GM18907 (cell line): ENCODE data around the gene SDE2.
"Not testable (repeated sequence)": the region's sequence is repeated elsewhere in the genome, so short reads cannot be mapped to it uniquely, and the experiment has no call there.

Experiments used
- ATAC-seq: cut with Tn5 transposase; IDR thresholded peaks from one replicate; pipeline ENCODE4 v1.9.1; 2021; ENCODE audit warnings: mild to moderate bottlenecking, moderate library complexity; ENCODE audit not compliant: unreplicated experiment

SDE2 gene

DNA sequence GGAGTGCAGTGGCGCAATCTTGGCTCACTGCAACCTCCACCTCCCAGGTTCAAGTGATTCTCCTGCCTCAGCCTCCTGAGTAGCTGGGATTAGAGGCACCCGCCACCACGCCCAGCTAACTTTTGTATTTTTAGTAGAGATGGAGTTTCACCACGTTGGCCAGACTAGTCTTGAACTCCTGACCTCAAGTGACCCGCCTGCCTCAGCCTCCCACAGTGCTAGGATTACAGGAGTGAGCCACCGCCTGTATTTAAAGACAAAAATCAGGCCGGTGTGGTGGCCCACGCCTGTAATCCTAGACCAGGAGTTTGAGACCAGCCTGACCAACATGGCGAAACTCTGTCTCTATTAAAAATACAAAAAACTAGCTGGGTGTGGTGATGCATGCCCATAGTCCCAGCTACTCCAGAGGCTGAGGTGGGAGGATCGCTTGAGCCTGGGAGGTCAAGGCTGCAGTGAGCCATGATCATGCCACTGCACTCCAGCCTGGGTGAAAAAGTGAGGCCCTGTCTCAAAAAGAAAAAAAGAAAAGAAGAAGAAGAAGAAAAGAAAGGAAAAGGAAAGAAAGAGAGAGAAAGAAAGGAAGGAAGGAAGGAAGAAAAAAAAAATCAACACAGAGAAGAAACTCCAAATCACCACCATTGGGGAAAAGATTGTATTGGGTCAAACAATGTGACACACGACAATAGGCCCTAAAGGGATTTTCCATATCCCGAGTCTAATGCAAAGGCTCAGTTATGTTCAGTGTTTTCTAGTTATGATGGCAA, 8.2 kb upstream of the SDE2 start:
- ATAC-seq = not testable (repeated sequence)

DNA sequence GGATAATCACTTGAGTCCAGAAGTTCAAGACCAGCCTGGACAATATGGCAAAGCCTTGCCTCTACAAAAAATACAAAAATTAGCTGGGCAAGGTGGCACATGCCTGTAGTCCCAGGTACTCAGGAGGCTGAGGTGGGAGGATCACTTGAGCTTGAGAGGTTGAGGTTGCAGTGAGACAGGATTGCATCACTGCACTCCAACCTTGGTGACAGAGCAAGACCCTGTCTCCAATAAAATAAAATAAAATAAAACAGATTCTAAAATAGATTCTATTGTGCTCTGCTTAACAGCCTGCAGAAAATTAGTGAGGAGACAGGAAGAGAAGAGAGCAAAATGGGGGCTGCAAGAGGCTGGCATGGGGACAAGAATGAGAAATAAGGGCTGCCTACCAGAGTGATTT, 7.5 kb upstream of the SDE2 start:
- no peak for ATAC-seq

DNA sequence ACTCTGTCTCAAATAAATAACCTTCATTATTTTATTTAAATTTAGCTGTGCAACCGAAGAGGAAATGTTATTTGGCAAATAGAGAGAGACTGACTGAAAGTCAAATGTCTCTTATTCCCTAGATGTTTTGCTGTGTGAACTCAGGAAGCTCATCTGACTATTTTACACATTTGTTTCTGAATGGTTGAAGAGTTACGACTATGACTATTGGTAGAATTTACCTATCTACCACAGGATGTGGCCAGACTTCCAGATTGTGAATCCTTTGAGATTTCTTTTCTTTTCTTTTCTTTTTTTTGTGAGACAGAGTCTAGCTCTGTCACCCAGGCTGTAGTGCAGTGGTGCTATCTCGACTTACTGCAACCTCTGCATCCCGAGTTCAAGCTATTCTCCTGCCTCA, 5.3 kb upstream of the SDE2 start:
- ATAC-seq = peak; percentile 22

DNA sequence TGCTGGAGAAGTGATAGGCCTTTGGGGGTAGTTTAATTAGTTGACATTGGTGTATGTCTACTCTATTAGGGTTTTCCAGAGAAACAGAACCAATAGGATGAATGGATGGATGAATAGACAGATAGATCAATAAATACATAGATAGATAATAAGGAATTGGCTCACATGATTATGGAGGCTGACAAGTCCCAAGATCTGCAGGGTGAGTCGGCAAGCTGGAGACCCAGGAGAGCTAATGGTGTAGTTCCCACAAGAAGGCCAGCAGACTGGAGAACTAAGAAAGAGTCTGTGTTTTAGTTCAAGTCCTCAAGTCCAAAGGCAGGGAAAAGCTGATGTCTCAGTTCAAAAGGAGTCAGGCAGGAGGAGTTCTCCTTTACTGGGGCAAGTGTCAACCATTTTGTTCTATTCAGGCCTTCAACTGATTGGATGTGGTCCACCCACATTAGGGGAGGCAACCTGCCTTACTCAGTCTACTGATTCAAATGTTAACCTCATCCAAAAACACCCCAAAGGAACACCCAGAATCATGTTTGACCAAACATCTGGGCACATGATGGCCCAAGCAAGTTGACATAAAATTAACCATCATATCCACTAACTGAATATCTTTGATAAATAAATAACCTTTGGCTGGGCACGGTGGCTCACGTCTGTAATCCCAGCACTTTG, 4.5 kb upstream of the SDE2 start:
- no peak for ATAC-seq

DNA sequence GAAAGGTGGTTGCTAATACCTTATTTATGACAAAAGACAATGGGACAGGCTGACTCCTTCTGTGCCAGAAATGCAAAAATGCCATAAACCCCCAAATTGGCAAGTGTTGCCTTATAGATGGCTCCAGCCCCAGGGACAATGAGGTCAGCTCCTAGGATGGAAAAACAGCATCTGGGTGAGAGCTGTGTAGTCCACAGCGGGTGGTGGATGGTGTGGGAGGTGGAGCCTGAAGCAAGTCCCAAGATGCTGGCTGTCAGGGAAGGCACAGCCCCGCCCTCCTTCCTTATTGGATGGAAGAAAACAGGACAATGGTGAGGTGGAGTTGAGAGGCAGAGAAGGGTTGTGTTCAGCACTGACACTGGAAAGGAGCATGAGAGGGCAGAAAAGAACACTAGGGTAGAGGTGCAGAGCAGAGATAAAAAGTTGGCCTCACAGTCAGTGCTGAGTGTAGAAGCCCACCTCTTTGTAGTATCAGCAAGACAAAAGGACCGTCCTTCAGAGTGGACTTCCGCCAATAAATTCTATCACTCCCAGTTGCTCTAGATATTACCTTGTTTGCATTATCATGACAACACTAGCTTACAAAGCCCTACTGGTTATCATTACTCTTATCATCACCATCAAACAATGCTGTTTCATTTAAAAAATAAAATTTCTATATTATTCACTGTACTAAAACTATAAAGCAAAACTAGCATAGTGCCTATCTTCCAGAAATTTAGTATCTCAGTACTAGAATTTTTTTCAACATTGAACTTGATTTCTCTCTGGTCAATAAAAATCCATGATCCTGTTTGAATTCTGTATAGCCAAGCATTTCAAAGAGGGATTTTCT, 3.7 kb upstream of the SDE2 start:
- no peak for ATAC-seq

DNA sequence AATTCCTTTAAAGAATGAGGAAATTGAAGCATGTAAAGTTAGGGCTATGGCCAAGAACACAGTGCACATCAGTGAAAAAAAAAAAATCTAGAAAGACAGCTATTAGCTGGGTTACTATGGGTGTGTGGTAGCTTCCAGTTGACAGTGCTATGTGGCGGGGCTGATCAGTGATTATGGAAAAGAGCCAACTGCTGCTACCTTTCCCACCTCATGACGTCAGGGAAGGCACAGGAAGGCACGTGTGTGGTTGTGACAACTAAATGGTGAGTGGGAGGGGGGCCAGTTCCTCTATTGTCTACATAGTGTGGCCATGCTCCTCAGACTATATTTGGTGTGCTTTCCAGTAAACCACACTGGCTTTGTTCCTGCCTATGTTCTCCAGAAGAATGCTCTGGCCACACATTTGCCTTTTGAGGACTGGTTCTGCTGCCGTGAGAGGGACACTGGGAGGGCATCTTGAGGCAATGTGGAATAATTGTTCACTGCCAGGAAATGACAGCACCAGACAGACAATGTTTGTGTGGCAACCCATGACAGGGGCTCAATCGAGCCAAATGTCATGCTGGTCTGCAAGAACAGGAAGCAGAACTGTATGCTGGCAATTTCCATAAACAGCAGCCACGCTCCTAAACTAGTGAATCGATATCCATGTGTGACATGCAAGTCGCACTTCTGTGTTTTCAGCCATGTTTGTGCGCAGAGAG, 3.0 kb upstream of the SDE2 start:
- ATAC-seq = peak; percentile 31

GRCh38 chr1:226001088-226001487, 1.9 kb upstream of the SDE2 start:
- no peak for ATAC-seq

DNA sequence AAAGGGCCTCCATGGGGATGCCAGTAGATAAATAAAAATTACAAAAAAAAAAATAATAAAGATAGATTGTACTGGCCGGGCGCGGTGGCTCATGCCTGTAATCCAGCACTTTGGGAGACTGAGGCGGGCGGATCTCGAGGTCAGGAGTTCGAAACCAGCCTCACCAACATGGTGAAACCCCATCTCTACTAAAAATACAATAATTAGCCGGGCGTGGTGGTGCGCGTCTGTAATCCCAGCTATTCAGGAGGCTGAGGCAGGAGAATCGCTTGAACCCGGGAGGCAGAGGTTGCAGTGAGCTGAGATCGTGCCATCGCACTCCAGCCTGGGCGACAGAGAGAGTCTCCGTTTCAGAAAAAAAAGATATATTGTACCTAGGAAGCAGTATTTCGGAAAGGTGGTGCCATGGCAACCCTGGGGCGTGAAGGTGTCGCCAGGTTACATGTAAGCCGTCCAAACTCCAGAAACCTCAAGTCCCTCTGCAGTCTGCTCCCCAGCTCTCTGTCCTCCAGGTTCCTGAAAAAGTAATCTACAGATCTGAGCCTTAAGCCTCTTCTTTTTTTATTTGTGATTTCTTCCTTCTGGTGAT, 1.4 kb upstream of the SDE2 start:
- not testable (repeated sequence) for ATAC-seq

DNA sequence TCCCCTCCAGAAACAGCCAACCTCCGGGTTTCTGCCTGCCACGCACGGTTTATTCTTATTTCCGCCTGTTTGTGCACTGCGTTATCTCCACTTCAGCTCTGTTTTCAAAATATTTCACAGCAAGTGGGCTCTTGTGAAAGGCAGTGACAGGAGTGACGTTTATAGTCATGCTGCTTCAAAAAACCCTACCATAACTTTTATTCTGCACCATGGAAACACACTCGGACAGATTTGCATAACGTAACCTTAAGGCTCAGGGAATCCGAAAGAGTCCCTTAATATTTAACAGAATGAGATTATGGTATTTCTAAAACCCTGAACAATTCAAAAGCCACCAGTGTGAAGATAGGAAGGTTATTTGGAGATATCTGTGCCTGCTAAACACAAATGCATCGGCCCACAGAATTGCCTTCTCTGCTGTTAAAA, 782 bp upstream of the SDE2 start:
- ATAC-seq = peak; percentile 42

DNA sequence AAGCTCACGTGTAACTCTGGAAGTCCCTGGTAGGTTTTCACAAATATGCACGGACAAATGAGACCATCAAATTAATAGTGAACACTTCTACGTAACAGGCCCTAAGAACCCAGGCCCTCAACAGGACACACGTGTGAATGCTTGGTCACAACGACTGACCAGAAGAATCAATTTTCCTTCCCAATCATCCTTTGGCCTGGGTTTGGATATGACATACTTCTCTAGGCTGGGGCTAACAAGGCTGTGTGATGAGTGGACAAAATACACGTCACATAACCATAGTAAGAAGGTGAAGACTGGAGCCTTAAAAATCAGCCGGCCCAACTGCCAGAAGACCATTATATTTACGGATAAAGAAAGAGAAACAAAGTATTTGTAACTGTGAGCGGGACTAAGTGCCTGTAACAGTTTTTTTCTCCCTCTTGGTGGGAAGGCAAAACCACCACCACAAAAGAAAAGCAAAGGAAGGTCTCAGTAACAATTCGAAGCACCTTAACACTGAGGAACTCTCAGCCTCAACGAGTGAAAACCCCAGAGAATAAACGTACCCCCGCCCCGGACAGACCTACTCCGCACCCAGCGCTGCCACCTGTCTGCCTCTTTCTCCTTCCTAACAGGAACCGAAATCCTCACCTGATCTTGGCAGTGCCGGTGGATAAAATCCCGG, 450 bp downstream of the SDE2 start:
- ATAC-seq = peak; percentile 8

- ATAC-seq = no peak
These were observed 2.1 kb downstream of the SDE2 start for GRCh38 chr1:225996946-225997545.

DNA sequence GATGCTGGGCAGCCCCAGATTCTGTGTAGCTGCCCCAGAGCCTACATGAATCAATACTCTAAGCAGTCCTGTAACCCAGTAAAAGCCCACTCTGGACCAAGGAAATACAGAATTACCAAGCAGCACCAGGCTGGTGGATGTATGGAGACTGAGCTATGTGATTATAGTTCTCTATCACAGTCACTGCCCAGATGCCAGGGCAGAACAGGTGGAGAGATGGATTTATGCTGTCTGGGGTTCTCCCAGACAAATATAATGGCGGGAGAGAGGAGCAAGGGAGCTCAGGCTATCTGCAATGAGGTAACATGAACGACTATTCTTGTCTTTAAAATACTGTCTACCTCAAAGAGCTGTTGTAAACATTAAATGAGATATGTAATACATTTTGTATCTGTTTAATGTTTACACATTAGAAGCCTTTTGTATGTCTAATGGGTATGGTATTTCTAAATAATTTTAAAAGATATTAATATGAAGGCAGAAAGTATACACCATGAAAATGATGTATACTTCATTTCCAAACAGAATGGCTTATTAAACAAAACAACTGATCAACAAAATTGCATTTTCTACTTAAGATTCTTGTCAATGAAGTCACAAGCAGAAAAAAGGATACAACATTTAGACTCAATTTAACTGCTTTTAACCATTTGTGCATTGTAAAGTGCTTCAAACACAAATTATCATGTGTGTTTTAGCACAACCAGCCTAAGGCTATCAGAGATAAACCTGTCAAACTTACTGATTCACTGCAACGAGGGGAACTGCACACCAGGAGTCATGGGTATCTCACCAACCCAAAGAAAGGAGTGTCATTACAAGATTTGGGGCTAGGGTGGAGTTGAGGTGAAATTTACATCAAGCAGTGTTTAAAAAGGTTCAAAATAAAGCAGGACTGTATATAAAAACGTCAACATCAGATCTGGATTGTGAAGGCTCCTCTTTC, 3.0 kb downstream of the SDE2 start:
- ATAC-seq = no peak

GRCh38 chr1:225990705-225991464, 8.3 kb downstream of the SDE2 start:
- no peak for ATAC-seq

DNA sequence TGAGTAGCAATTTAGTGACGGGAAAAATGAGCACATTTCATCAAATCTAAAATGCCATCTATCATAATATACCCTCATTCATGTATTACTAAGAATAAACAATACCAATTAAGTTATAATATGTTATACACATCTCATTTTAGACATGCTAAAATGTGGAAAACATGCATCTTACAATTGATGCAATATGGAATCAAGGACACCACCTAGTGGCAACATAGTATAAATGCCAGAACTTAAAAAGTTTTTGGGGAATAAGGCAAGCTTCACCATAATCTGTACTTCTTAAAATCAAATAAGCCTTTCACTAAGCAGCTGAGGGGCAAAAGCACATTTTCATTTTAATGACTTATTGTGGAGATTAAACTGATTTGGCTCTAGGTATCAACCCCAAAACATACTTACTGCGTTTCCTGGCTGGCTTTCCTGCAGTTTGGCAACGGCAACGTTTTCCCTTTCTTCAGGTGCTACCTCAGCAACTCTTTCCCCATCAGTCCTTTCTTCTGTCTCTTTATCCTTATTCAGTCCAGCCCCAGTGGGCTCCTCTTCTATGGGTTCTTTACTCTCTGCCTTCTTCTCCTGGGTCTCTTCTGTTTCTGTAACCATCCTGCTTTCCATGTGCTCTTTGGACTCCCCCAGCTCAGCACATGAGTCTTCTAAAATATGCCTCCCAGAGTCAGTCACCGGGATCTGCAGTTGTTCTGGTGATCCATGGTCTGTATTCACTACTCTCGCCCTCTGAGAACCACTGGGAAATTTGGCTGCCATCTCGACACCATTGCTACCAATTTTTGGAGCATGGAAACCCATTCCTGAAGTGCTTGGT, 11.4 kb downstream of the SDE2 start:
- no peak for ATAC-seq

- ATAC-seq = no peak
These were observed 17.4 kb downstream of the SDE2 start for GRCh38 chr1:225981714-225982113.

- ATAC-seq = no peak
These were observed 18.9 kb downstream of the SDE2 start for GRCh38 chr1:225980005-225980836.
